Activated CD8-positive, alpha-beta T cell treated with anti-CD3 and anti-CD28 coated beads for 36 hours (primary cell): ENCODE measurements around the gene MAGEA9. TPM values are rescaled to one million over a fixed set of nuclear protein-coding genes. Genes with fewer than 3 reads are reported as not detected.
"Not testable (repeated sequence)": the region's sequence is repeated elsewhere in the genome, so short reads cannot be mapped to it uniquely, and the experiment has no call there.

Experiments
- ATAC-seq: fragments of 200-7000 bp; cut with Tn5 transposase; one replicate; pipeline ENCODE4 v1.10.0; 2021; ENCODE audit warnings: mild to moderate bottlenecking, moderate library complexity
- CTCF ChIA-PET: fragments of 350-600 bp; sonication (Branson Sonifier 250); formaldehyde crosslinking; loops from one replicate; lab custom pipeline; 2021; ENCODE audit warnings: antibody characterized with exemption; lab: Charles Lee
- POLR2A ChIA-PET: fragments of 350-600 bp; sonication (Branson Sonifier 250); formaldehyde crosslinking; loops from one replicate; lab custom pipeline; 2021; ENCODE audit warnings: antibody characterized with exemption; lab: Charles Lee
- DNase-seq: peaks from one replicate; pipeline ENCODE4 v3.0.0-alpha.2; 2020
- H3K27ac Mint-ChIP-seq: one replicate; pipeline ENCODE4 v1.8.0; 2021; ENCODE audit warnings: mild to moderate bottlenecking, mixed read lengths
- H3K27me3 Mint-ChIP-seq: one replicate; pipeline ENCODE4 v1.8.0; 2021; ENCODE audit warnings: mixed read lengths
- H3K36me3 Mint-ChIP-seq: one replicate; pipeline ENCODE4 v1.8.0; 2021; ENCODE audit warnings: low read depth, mixed read lengths
- H3K4me1 Mint-ChIP-seq: one replicate; pipeline ENCODE4 v1.8.0; 2021; ENCODE audit warnings: low read depth, mixed read lengths
- H3K4me3 Mint-ChIP-seq: one replicate; pipeline ENCODE4 v1.8.0; 2021; ENCODE audit warnings: mild to moderate bottlenecking, moderate library complexity, mixed read lengths
- H3K9me3 Mint-ChIP-seq: one replicate; pipeline ENCODE4 v1.8.0; 2021; ENCODE audit warnings: mixed read lengths
- CTCF ChIP-seq: fragments of 200-600 bp; IDR thresholded peaks from one replicate; pipeline ENCODE4 v1.8.0; 2022; ENCODE audit warnings: antibody characterized with exemption, mild to moderate bottlenecking
- intact Hi-C: fragments of 100-400 bp; cut with micrococcal nuclease; formaldehyde crosslinking; loops from one replicate; pipeline ENCODE4 v1.10.0; 2022
- total RNA-seq, 2 experiments: library from RNA; stranded (reverse); gene quantifications; one replicate each; pipeline ENCODE4 v1.2.3, GENCODE V29; 2021

MAGEA9 gene
- total RNA-seq: not detected

GRCh38 chrX:149781727-149782126 lies at the start of gene MAGEA9:
Gene MAGEA9, plus strand, starts transcription at chrX:149781930. Its CDS starts 4,281 bp downstream, at chrX:149786211.
- DNase-seq, H3K9me3 Mint-ChIP-seq, H3K4me3 Mint-ChIP-seq, H3K27ac Mint-ChIP-seq, H3K27me3 Mint-ChIP-seq, intact Hi-C loops, POLR2A ChIA-PET, CTCF ChIA-PET, H3K4me1 Mint-ChIP-seq, H3K36me3 Mint-ChIP-seq, ATAC-seq: not testable (repeated sequence)

GRCh38 chrX:149742269-149742668 lies 39.5 kb upstream of the MAGEA9 start:
- H3K27me3 Mint-ChIP-seq, ATAC-seq, POLR2A ChIA-PET, H3K36me3 Mint-ChIP-seq, CTCF ChIA-PET, DNase-seq, H3K27ac Mint-ChIP-seq, intact Hi-C loops, H3K4me3 Mint-ChIP-seq, H3K4me1 Mint-ChIP-seq, H3K9me3 Mint-ChIP-seq: not testable (repeated sequence)

GRCh38 chrX:149746390-149747007 lies 35.2 kb upstream of the MAGEA9 start:
- H3K27ac Mint-ChIP-seq, H3K9me3 Mint-ChIP-seq, H3K27me3 Mint-ChIP-seq, H3K4me1 Mint-ChIP-seq, CTCF ChIA-PET, POLR2A ChIA-PET, DNase-seq, H3K4me3 Mint-ChIP-seq, intact Hi-C loops, H3K36me3 Mint-ChIP-seq: not testable (repeated sequence)
- peak; percentile 42 for ATAC-seq

- Mint-ChIP-seq H3K4me3 (no peak overlapping the region), H3K27me3 (peaks cover 2% of the 10 kb centered on the region), H3K27ac (no peak overlapping the region), H3K36me3 (no peaks in the 10 kb centered on the region), H3K4me1 (no peaks in the 10 kb centered on the region), H3K9me3 (no peaks in the 10 kb centered on the region)
- intact Hi-C loops: no loop called here
- DNase-seq: no peak
- no peak for TF ChIP-seq CTCF
- ChIA-PET CTCF (no interaction called here), POLR2A (no interaction called here)
- no peak for ATAC-seq
Measured at GRCh38 chrX:149757206-149758067, 24.3 kb upstream of the MAGEA9 start.

GRCh38 chrX:149758068-149758714 lies 23.5 kb upstream of the MAGEA9 start:
- no peaks in the 10 kb centered on the region for H3K36me3 Mint-ChIP-seq
- TF ChIP-seq CTCF: no peak
- ChIA-PET CTCF (no interaction called here), POLR2A (no interaction called here)
- ATAC-seq: no peak
- no peak for DNase-seq
- H3K27me3 Mint-ChIP-seq: peaks cover 2% of the 10 kb centered on the region
- no peaks in the 10 kb centered on the region for H3K4me1 Mint-ChIP-seq
- no peak overlapping the region for H3K4me3 Mint-ChIP-seq
- H3K9me3 Mint-ChIP-seq: no peaks in the 10 kb centered on the region
- no peak overlapping the region for H3K27ac Mint-ChIP-seq
- intact Hi-C loops: no loop called here

- DNase-seq, intact Hi-C loops, H3K27me3 Mint-ChIP-seq, POLR2A ChIA-PET, CTCF ChIA-PET, H3K27ac Mint-ChIP-seq, ATAC-seq, H3K4me3 Mint-ChIP-seq, H3K4me1 Mint-ChIP-seq, H3K9me3 Mint-ChIP-seq, H3K36me3 Mint-ChIP-seq: not testable (repeated sequence)
Measured at GRCh38 chrX:149758715-149759078, 23.0 kb upstream of the MAGEA9 start.
